ENCODE measurements around the gene STAT2.
"Not testable (repeated sequence)": the region's sequence is repeated elsewhere in the genome, so short reads cannot be mapped to it uniquely, and the experiment has no call there.

The STAT2 gene

DNA sequence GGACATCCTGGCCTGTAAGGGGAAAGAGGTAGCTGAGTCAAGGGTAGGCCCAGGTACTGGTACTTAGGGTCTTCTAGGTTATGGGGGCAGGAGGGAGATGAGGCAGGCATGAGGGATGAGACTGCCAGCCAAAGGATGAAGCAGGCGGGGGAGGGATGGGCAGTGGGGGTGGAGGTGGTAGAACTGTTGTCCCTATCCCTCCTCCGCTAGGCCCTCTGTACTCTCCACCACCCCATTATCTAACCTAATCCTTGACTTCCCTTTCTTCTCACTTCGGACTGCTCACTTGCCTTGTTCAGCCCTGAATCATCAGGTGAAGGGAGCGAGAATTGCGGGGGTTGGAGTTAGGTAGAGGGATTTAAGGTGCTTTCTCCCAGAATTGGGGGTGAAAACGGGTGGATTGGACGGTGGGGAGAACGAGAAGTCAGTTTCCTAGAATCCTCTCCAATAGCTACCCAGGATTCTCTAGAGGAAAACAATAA lies 26.7 kb downstream of the STAT2 start:
- peak overlapping the region; percentile 66 for H3K4me3 ChIP-seq (ENCODE audit: low read depth, low read length)
- no peak for DNase-seq (ENCODE audit: low read depth)
- TF ChIP-seq, protein P1, sequence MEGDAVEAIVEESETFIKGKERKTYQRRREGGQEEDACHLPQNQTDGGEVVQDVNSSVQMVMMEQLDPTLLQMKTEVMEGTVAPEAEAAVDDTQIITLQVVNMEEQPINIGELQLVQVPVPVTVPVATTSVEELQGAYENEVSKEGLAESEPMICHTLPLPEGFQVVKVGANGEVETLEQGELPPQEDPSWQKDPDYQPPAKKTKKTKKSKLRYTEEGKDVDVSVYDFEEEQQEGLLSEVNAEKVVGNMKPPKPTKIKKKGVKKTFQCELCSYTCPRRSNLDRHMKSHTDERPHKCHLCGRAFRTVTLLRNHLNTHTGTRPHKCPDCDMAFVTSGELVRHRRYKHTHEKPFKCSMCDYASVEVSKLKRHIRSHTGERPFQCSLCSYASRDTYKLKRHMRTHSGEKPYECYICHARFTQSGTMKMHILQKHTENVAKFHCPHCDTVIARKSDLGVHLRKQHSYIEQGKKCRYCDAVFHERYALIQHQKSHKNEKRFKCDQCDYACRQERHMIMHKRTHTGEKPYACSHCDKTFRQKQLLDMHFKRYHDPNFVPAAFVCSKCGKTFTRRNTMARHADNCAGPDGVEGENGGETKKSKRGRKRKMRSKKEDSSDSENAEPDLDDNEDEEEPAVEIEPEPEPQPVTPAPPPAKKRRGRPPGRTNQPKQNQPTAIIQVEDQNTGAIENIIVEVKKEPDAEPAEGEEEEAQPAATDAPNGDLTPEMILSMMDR (IDR thresholded peaks at IDR 0.05; ENCODE audit: insufficient read depth, low read depth, low read length, missing control alignments): no peak

DNA sequence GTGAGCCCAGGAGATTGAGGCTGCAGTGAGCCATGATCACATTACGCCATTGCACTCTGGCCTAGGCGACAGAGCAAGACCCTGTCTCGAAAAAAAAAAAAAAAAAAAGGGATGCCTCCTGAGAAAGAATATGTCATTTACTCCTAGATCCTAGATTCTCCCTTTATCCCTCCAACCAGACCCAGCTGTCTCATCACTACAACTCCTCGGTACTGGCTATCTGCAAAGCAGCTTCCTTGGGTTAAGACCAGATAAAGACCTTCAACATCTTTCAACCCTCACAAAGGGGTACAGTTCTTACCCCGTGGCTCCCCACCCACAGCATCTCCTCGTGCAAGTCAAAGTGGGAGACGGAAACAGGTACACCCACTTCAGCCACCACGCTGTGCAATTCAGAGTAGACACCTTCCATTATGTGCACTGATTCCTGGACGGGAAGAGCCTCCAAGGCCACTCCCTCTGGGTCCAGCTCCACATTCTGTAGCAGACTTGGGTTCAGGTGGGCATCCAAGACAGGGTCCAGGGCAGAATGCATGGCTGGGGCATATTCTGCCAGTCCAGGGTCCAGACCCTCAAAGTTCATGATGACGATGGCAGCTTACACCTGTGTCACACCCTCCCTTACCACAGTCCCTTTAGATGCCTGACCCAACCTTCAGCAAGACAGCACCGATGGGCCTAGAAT lies 27.3 kb downstream of the STAT2 start:
- no peak for DNase-seq (ENCODE audit: low read depth)
- H3K4me3 ChIP-seq (ENCODE audit: low read depth, low read length): peak overlapping the region; percentile 66
- TF ChIP-seq, protein P1 (IDR thresholded peaks at IDR 0.05; ENCODE audit: insufficient read depth, low read depth, low read length, missing control alignments): no peak

DNA sequence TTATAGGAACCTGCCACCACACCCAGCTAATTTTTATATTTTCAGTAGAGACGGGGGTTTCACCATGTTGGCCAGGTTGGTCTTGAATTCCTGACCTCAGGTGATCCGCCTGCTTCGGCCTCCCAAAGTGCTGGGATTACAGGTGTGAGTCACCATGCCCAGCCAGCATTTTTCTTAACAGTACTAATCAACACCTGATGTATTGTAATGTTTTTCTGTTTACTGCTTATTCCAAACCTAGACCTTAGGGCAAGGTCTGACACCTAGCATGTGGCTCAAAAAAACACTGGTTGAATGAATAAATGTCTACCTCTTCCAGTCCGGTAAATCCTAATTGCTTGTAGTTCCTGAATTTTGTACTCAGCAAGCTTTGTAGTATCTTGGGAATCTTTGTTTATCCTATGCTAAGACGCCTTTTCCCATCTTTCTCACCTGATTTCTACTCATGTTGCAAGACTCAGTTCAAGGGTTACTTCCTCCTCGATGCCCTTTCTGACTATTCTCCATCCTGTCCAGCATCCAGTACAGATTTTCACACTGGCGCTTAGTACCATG lies 28.9 kb downstream of the STAT2 start:
- DNase-seq (ENCODE audit: low read depth): no peak
- no peak overlapping the region for H3K4me3 ChIP-seq (ENCODE audit: low read depth, low read length)
- TF ChIP-seq, protein P1 (IDR thresholded peaks at IDR 0.05; ENCODE audit: insufficient read depth, low read depth, low read length, missing control alignments): no peak

DNA sequence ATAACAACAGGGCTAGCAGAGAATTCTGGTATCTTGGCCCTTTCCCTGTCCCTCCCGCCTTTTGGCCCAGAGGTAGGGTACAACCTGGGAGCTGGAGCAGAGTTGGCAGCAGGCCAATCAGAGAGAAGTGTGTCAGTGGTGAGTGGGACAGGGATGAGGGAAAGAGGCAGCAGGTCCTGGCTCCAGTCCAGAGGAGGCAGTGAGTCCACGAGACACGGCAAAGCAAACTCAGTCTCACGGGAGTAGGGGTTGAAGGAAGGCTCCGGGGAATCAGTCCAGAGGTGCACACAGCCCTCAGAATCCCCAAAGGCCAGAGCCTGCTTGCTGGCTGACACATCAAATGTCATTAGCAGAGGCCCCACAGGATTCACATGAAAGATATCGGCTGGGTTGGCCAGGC lies 33.4 kb downstream of the STAT2 start:
- no peak for DNase-seq (ENCODE audit: low read depth)
- no peak overlapping the region for H3K4me3 ChIP-seq (ENCODE audit: low read depth, low read length)
- TF ChIP-seq, protein P1 (IDR thresholded peaks at IDR 0.05; ENCODE audit: insufficient read depth, low read depth, low read length, missing control alignments): no peak

DNA sequence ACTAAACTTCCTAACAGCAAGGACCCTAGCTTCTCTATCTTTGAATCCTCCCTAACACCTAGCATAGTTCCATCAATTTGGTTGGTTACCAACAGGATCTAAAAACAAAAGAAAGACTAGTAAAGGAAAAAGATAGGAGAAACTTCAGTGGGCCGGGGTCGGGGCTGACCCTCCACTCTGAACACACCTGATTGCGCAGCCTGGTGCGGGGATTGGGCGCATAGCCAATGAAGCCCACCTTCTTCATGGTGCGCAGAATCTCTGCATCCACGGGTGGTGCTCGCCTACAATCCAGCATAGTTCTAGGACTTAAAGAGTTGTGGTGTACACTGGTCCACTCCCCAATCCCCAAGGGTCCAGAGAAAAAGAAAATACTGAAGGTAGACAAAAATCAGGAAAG lies 33.8 kb downstream of the STAT2 start:
- H3K4me3 ChIP-seq (ENCODE audit: low read depth, low read length): no peak overlapping the region
- no peak for DNase-seq (ENCODE audit: low read depth)
- TF ChIP-seq, protein P1 (IDR thresholded peaks at IDR 0.05; ENCODE audit: insufficient read depth, low read depth, low read length, missing control alignments): no peak

DNA sequence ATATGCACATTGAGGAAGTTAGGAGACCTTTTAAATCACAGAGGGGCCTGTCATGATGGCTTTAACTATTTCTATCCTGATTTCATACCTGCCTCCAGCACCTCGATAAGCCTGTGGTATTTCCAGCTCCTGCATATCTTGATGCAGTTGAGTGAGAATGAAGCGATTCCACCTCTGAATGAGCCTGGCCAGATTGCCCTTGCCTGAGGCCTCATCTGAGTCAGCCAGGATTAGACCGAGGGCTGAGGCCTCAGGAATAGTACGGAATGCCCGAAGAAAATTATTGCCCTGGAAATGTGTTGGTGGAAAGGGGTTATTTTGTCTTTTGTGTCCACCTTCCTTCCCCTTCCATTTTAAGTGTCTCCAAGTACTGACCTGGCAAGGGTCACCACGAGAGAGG lies 35.7 kb downstream of the STAT2 start:
- no peak for DNase-seq (ENCODE audit: low read depth)
- TF ChIP-seq, protein P1 (IDR thresholded peaks at IDR 0.05; ENCODE audit: insufficient read depth, low read depth, low read length, missing control alignments): no peak
- no peak overlapping the region for H3K4me3 ChIP-seq (ENCODE audit: low read depth, low read length)

DNA sequence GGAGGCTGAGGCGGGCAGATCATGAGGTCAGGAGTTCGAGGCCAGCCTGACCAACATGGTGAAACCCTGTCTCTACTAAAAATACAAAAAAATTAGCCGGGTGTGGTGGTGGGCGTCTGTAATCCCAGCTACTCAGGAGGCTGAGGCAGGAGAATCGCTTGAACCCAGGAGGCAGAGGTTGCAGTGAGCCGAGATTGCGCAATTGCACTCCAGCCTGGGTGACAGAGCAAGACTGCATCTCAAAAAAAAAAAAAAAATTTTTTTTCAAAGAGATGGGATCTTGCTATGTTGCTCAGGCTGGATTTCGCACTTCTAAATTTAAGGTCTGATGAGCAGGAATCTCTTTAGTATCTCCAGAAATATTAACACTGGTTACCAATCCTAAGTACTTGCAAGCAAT lies 38.3 kb downstream of the STAT2 start:
- not testable (repeated sequence) for H3K4me3 ChIP-seq (ENCODE audit: low read depth, low read length); DNase-seq (ENCODE audit: low read depth)

Data from GM12865 (cell line).